ENCODE measurements around the gene FAM120A. TPM values are rescaled to one million over a fixed set of nuclear protein-coding genes. Genes with fewer than 3 reads are reported as not detected.
A peak's percentile ranks its signal among the peaks of the same experiment; 100 is the strongest.

FAM120A gene
- total RNA-seq, 1 experiment from 2014 or later: 80.2 TPM

DNA sequence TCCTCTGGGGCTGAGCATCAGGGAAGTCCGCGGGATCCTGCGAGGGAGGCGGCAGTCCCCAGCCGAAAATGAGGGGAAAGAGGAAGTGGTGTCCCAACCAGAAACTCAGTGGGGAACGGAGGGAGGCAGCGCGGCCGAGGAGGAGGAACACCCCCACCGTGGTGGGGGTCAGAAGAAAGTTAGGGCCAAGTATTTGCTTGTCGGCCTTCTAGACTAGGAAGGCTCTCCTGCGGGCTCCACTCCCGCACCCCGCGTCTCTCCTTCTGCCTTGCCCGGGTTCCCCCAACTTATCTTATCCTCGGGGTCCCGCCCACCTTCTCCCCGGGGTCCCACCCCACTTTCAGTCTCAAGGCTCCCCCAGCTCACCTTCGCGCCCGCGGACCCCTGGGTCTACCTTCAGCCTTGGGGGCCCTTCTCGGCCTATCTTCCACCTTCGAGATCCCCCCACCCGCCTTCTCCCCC lies 124.3 kb downstream of the FAM120A start:
- peak overlapping the region; percentile 64 for H3K27ac ChIP-seq

DNA sequence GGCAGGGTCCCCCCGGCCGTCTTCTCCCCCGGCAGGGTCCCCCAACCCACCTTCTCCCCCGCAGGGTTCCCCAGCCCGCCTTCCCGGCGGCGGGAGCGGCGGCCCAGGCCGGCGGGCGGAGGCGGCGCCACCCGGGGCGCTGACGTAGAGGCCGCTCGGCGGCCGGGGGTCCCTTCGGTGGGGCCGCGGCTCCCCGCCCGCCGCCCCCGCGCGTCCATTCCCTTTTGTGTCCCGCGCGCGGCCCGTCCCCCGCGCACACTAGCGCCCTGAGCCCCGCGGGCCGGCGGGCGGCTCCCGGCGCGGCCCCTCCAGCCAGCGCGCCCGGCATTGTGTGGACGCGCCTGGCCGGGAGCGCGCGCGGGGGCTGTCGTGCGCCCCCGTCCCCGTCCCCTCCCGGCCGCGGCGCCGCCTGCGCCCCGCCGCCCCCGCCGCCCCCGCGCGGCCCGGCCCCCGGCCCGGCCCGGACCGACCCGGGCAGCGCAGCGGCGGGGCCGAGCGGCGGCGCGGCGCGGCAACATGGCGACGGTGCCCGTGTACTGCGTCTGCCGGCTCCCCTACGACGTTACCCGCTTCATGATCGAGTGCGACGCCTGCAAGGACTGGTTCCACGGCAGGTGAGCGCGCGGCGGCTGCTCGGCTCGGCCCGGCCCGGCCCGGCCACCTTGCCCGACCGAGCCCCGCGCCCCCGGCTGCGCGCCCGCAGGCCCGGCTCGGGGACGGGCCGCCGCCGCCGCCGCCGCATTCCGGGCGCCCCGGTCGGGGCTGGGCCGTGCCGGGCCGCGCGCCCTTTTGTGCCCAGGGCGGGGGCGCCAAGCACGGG lies 125.0 kb downstream of the FAM120A start, which contains the start of gene PHF2:
Gene PHF2, plus strand, starts transcription at position 327 of the 820 bp plus-strand sequence. Its CDS starts 190 bp downstream, at position 517.
- H3K4me1 ChIP-seq: no peaks in the 10 kb centered on the region
- peak within 1 kb of the TSS; percentile 64 for H3K27ac ChIP-seq
- H3K9me3 ChIP-seq (replicated peaks): no peaks in the 10 kb centered on the region
- no peaks in the 10 kb centered on the region for H3K27me3 ChIP-seq
- no peaks in the 10 kb centered on the region for H3K36me3 ChIP-seq
- H3K4me3 ChIP-seq: peak within 1 kb of the TSS; percentile 73
- DNase-seq: peak in 1 of 2 experiments; percentile 32

More for the DNA sequence above, 124.3 kb downstream of the FAM120A start:
- Histone ChIP-seq H3K36me3 (no peaks in the 10 kb centered on the region), H3K27me3 (no peaks in the 10 kb centered on the region), H3K4me1 (no peaks in the 10 kb centered on the region), H3K9me3 (replicated peaks) (no peaks in the 10 kb centered on the region; the same call in 1 of the 2 replicates), H3K4me3 (peak overlapping the region; percentile 73)
- peak; percentile 69 to 72 for DNase-seq

- H3K4me1 ChIP-seq: no peaks in the 10 kb centered on the region
- H3K27ac ChIP-seq: no peak overlapping the region
- H3K27me3 ChIP-seq: no peaks in the 10 kb centered on the region
- peak overlapping the region; percentile 73 for H3K4me3 ChIP-seq
- no peaks in the 10 kb centered on the region for H3K36me3 ChIP-seq
- no peaks in the 10 kb centered on the region for H3K9me3 ChIP-seq (replicated peaks)
- DNase-seq: peak in 1 of 2 experiments; percentile 40
Measured at GRCh38 chr9:93577078-93577974, 125.8 kb downstream of the FAM120A start.

- H3K36me3 ChIP-seq: no peaks in the 10 kb centered on the region
- no peaks in the 10 kb centered on the region for H3K27me3 ChIP-seq
- no peak for DNase-seq
- H3K9me3 ChIP-seq (replicated peaks): no peaks in the 10 kb centered on the region
- H3K4me1 ChIP-seq: no peaks in the 10 kb centered on the region
- H3K4me3 ChIP-seq: peak overlapping the region; percentile 73
- no peak overlapping the region for H3K27ac ChIP-seq
Measured at GRCh38 chr9:93577975-93578682, 126.6 kb downstream of the FAM120A start.

GRCh38 chr9:93578844-93579243 lies 127.4 kb downstream of the FAM120A start:
- Histone ChIP-seq H3K4me1 (no peaks in the 10 kb centered on the region), H3K27me3 (no peaks in the 10 kb centered on the region), H3K36me3 (no peaks in the 10 kb centered on the region), H3K27ac (no peak overlapping the region), H3K4me3 (no peak overlapping the region), H3K9me3 (replicated peaks) (0 out of 2 replicates have a peak, but pooled peaks cover 3% of the 10 kb centered on the region)
- DNase-seq: no peak

DNA sequence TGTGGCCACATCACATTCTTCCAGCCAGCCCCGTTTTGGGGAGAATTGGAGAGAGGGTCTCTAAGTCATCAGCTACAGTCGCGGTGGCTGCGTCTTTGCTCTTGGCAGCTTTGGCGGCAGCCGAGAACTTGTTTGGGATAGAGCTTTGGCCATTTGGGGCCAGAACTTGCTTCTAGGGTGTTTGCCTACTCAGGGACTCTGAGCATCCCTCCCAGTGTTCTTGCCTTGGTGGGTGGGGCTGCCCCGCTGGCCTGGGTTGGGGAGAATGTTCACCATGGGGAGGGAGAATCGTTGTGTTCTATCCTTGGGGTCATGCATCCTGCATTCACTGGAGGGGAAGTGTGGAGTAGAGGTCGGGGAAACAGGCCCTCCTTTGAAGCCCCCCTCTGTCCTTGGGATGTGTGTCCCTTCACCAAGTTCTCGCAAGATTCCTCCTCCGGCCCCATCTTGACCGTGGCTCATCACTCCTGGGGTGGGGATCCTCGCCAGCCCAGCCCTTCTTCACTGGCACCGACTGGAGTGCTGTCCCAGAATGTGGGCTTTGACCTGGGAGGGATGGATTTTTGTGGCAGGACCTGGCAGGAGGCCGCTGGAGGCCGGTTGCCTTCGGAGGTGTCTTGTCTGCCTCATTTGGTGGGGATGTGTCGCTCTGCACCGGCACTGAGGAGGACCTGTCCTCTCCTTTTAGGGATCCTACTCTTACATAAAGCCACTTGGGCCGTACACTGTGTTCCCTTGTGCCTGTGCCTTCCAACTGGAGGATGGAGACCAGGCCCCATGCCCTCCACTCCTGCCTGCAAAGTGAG lies 128.4 kb downstream of the FAM120A start:
- H3K36me3 ChIP-seq: no peaks in the 10 kb centered on the region
- H3K27me3 ChIP-seq: no peaks in the 10 kb centered on the region
- DNase-seq: no peak
- no peak overlapping the region for H3K4me3 ChIP-seq
- no peak overlapping the region for H3K27ac ChIP-seq
- H3K9me3 ChIP-seq (replicated peaks): 0 out of 2 replicates have a peak, but pooled peaks cover 8% of the 10 kb centered on the region
- no peaks in the 10 kb centered on the region for H3K4me1 ChIP-seq

- H3K9me3 ChIP-seq (replicated peaks): 0 out of 2 replicates have a peak, but pooled peaks cover 8% of the 10 kb centered on the region
- H3K36me3 ChIP-seq: no peaks in the 10 kb centered on the region
- no peaks in the 10 kb centered on the region for H3K4me1 ChIP-seq
- no peak overlapping the region for H3K4me3 ChIP-seq
- no peak for DNase-seq
- no peaks in the 10 kb centered on the region for H3K27me3 ChIP-seq
- H3K27ac ChIP-seq: no peak overlapping the region
Measured at GRCh38 chr9:93580654-93581380, 129.3 kb downstream of the FAM120A start.

DNA sequence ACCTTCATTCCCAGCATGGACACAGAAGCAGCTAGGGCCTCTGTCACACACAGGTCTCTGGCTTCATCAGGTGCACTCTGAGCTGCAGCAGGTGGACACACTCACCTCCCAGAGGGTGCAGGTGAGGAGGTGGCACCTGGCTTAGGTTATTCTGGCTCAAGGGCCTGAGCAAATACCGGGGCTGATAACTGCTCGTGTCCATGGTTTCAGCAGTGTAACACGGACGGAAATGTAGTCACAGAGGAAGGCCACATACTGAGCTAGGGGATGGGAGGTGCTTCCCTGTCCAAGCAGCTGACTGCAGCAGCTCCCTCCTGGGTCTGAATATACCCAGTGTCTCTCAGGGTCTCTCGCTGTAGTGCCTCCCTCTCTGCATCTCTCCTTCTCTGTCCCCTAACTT lies 130.6 kb downstream of the FAM120A start:
- Histone ChIP-seq H3K4me3 (no peak overlapping the region), H3K36me3 (no peaks in the 10 kb centered on the region), H3K27ac (no peak overlapping the region), H3K4me1 (no peaks in the 10 kb centered on the region), H3K9me3 (replicated peaks) (0 out of 2 replicates have a peak, but pooled peaks cover 8% of the 10 kb centered on the region), H3K27me3 (no peaks in the 10 kb centered on the region)
- no peak for DNase-seq

DNA sequence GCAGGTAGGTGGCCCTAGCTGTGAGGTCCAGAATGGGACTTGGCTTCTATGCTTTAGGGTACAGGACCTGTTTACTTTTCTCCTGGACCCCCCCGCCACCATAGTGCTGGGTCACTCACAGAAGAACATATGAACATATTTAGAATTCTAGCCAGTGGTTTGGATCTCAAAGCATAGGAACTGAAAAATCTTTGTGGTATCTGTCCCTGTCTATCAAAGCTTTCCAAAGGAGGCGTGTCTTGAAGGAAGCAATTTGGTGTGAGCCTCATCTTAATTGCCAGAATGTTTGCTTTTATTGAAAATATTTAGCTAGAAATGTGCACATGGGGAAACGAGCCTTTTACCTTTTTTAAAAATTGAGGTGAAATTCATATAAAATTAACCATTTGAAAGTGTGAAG lies 131.1 kb downstream of the FAM120A start:
- no peaks in the 10 kb centered on the region for H3K36me3 ChIP-seq
- DNase-seq: no peak
- no peaks in the 10 kb centered on the region for H3K27me3 ChIP-seq
- no peaks in the 10 kb centered on the region for H3K4me1 ChIP-seq
- no peak overlapping the region for H3K4me3 ChIP-seq
- no peak overlapping the region for H3K27ac ChIP-seq
- 0 out of 2 replicates have a peak, but pooled peaks cover 8% of the 10 kb centered on the region for H3K9me3 ChIP-seq (replicated peaks)

DNA sequence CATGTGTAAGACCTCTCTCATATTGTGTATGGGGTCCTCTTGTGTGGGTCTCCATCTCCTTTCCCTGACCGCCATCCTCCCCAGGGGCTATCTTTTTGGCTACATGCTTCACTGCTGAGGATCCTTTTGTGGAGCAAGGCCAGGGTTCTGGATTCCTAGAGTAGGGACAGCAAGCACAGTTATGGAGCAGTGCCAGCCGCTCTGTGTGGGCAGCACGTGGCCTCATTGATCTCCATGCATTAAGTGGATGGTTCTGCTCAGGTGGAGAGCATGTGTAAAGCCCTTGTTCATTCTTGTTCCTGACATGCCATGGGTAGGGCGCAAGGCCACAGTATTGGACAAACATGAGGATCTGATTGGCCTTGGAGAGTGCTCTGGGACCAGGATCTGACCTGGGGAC lies 133.8 kb downstream of the FAM120A start:
- no peak for DNase-seq

GRCh38 chr9:93585695-93586094 lies 134.2 kb downstream of the FAM120A start:
- Histone ChIP-seq H3K27me3 (no peaks in the 10 kb centered on the region), H3K4me3 (no peak overlapping the region), H3K36me3 (no peaks in the 10 kb centered on the region), H3K9me3 (replicated peaks) (0 out of 2 replicates have a peak, but pooled peaks cover 8% of the 10 kb centered on the region), H3K4me1 (no peaks in the 10 kb centered on the region), H3K27ac (no peak overlapping the region)
- no peak for DNase-seq

More for the DNA sequence above, 133.8 kb downstream of the FAM120A start:
- no peak overlapping the region for H3K27ac ChIP-seq
- no peaks in the 10 kb centered on the region for H3K27me3 ChIP-seq
- H3K4me1 ChIP-seq: no peaks in the 10 kb centered on the region
- H3K9me3 ChIP-seq (replicated peaks): 0 out of 2 replicates have a peak, but pooled peaks cover 8% of the 10 kb centered on the region
- H3K4me3 ChIP-seq: no peak overlapping the region
- no peaks in the 10 kb centered on the region for H3K36me3 ChIP-seq

GRCh38 chr9:93586290-93587057 lies 135.0 kb downstream of the FAM120A start:
- Histone ChIP-seq H3K27me3 (no peaks in the 10 kb centered on the region), H3K4me3 (no peak overlapping the region), H3K9me3 (replicated peaks) (0 out of 2 replicates have a peak, but pooled peaks cover 8% of the 10 kb centered on the region), H3K4me1 (no peaks in the 10 kb centered on the region), H3K27ac (no peak overlapping the region), H3K36me3 (no peaks in the 10 kb centered on the region)
- DNase-seq: no peak

All from SJCRH30 (cell line).